Bronchial epithelial cell (primary cell): ENCODE results near the gene PAIP2B. TPM values are rescaled to one million over a fixed set of nuclear protein-coding genes. Genes with fewer than 3 reads are reported as not detected.
A peak's percentile ranks its signal among the peaks of the same experiment; 100 is the strongest.

Experiments
- DNase-seq: peaks from one replicate; pipeline ENCODE4 v3.0.0-alpha.2; 2010; ENCODE audit warnings: low read depth
- FAIRE-seq: peaks from 2 replicates; lab custom pipeline; 2011; peaks lifted over from hg19 to GRCh38; lab: Jason Lieb, UNC
- H3K27me3 ChIP-seq: 2 replicates; pipeline ENCODE4 v1.5.1; 2011; ENCODE audit warnings: low read length; ENCODE audit not compliant: control insufficient read depth, insufficient read depth
- H3K36me3 ChIP-seq: 2 replicates; pipeline ENCODE4 v1.5.1; 2011; ENCODE audit warnings: low read length; ENCODE audit not compliant: control insufficient read depth, insufficient read depth
- H3K4me3 ChIP-seq: 2 replicates; pipeline ENCODE4 v1.5.1; 2011; ENCODE audit warnings: mild to moderate bottlenecking, low read depth, low read length, control low read depth
- total RNA-seq: library from RNA; depleted of rRNA; stranded (reverse); fragments of >200 nt; gene quantifications from 2 replicates; pipeline ENCODE4 v1.2.1, GENCODE V29; 2014
- TF ChIP-seq, protein P1 (sequence below): IDR thresholded peaks from 2 replicates; pipeline ENCODE4 v1.5.1; 2011; ENCODE audit warnings: mild to moderate bottlenecking, moderate library complexity, low read length, control low read depth, inconsistent platforms; ENCODE audit not compliant: insufficient read depth, severe bottlenecking

PAIP2B gene
- total RNA-seq, 1 donor from 2014 or later, result 1.3 TPM

DNA sequence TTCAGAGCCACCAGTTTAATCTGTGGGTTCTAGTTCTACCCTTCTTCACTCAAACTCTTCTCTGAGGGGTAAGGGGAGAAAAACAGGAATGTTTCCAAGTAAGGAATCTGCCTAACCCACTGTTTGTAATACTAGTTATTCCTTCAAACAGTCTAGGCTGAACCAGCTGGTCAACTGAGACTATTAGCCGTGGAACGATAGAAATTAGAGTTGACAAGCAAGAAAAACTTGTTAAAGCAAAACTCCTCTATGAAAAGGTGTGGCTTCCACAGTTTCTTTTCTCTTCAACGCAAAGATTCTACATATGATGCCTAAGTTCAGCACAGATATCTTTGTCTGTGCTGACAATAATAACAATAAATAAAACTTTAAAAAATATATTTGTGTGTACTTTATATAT lies 11.5 kb downstream of the PAIP2B start:
- FAIRE-seq (no peak), DNase-seq (peak; percentile 42)
- Histone ChIP-seq H3K4me3 (no peak overlapping the region), H3K36me3 (no peaks in the 10 kb centered on the region), H3K27me3 (no peaks in the 10 kb centered on the region)
- TF ChIP-seq, protein P1, sequence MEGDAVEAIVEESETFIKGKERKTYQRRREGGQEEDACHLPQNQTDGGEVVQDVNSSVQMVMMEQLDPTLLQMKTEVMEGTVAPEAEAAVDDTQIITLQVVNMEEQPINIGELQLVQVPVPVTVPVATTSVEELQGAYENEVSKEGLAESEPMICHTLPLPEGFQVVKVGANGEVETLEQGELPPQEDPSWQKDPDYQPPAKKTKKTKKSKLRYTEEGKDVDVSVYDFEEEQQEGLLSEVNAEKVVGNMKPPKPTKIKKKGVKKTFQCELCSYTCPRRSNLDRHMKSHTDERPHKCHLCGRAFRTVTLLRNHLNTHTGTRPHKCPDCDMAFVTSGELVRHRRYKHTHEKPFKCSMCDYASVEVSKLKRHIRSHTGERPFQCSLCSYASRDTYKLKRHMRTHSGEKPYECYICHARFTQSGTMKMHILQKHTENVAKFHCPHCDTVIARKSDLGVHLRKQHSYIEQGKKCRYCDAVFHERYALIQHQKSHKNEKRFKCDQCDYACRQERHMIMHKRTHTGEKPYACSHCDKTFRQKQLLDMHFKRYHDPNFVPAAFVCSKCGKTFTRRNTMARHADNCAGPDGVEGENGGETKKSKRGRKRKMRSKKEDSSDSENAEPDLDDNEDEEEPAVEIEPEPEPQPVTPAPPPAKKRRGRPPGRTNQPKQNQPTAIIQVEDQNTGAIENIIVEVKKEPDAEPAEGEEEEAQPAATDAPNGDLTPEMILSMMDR, result no peak

- peak; percentile 55 for DNase-seq
- FAIRE-seq, result no peak
- H3K27me3 ChIP-seq, result no peaks in the 10 kb centered on the region
- TF ChIP-seq, protein P1, result no peak
- no peaks in the 10 kb centered on the region for H3K36me3 ChIP-seq
- no peak overlapping the region for H3K4me3 ChIP-seq
These were observed 14.6 kb downstream of the PAIP2B start for GRCh38 chr2:71212336-71212735.

DNA sequence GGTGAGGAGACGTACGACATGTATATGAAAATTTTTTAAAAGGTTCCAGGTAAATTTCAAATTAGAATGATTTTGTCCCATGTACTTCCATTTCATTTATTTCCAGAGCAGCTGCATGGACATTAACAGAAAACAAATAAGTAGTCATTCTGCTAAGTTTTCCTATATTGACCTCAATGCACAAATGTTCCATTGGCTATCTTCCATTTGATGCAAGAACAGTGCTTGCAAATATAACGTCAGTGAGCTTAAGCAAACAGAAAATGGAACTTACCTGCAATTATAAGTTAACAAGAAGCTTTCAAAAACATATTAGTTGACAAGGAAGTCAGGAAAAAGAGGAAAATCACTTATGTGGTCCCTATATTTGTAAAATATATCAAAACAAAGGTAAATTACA lies 16.6 kb downstream of the PAIP2B start:
- DNase-seq (no peak), FAIRE-seq (no peak)
- Histone ChIP-seq H3K36me3 (no peaks in the 10 kb centered on the region), H3K4me3 (no peak overlapping the region), H3K27me3 (no peaks in the 10 kb centered on the region)
- TF ChIP-seq, protein P1, result no peak

DNA sequence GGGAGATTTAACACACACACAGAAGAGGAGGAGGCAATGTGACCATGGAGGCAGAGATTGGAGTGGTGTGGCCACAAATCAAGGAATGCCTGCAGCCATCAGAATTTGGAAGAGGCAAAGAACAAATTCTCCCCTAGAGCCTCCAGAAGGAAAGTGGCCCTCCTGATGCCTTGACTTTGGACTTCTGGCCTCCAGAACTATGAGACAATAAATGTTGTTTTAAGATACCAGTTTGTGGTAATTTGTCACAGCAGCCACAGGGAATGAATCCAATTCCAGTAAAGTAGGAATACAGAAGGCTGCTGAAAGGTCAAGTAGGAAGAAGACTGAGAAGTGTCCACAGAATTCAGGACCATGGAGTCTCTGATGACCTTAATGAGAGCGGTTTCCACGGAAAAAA lies 18.1 kb downstream of the PAIP2B start:
- H3K36me3 ChIP-seq, result no peaks in the 10 kb centered on the region
- FAIRE-seq, result no peak
- no peaks in the 10 kb centered on the region for H3K27me3 ChIP-seq
- TF ChIP-seq, protein P1, result no peak
- no peak overlapping the region for H3K4me3 ChIP-seq
- DNase-seq, result no peak

DNA sequence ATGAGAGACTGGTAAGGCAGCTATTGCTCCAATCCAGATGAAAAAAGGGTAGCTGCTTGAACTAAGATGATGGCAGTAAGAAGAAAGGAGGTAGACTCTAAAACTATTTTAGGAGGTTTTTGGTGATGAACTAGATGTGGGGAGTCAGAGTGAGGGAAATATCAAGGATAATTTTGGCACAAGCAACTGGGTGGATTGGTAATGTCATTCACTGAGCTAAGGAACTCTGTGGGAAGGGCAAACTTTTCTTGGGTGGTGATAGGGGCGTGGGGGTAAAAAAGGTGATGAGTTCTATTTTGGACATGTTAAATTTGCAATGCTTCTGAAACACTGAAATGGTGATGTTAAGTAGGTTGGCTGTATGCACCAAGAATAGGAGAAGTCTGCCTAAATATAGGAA lies 19.3 kb downstream of the PAIP2B start:
- no peak for FAIRE-seq
- H3K4me3 ChIP-seq, result no peak overlapping the region
- H3K36me3 ChIP-seq, result no peaks in the 10 kb centered on the region
- no peak for DNase-seq
- TF ChIP-seq, protein P1, result no peak
- no peaks in the 10 kb centered on the region for H3K27me3 ChIP-seq

DNA sequence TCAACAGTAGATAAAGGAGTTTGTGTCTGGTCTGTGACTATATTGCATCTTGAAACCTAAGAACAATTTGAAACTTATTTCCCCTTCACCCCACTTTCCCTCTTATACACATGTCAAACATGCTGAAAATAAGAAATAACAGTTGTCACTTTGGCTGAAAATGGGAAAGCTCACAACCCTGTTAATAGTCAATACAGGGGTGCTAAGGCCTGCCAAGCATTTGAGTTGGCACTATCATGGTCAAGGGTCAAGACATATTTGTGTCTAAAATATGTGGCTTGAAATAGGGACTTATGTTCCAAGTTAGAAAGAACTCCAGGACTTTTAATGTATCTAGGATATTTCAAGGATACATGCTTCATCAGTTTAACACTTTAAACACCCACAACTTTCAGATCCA lies 20.6 kb downstream of the PAIP2B start:
- Histone ChIP-seq H3K36me3 (no peaks in the 10 kb centered on the region), H3K27me3 (no peaks in the 10 kb centered on the region), H3K4me3 (no peak overlapping the region)
- FAIRE-seq (no peak), DNase-seq (no peak)
- TF ChIP-seq, protein P1, result no peak
